GM18951 (cell line): ENCODE data around the gene CAPN13.

Experiments used
- POLR2A ChIP-seq: IDR thresholded peaks from 4 replicates; pipeline ENCODE4 v1.6.1; 2011; ENCODE audit warnings: mild to moderate bottlenecking; ENCODE audit not compliant: insufficient read length, insufficient read depth; ENCODE audit errors: extremely low read depth
- in situ Hi-C: fragments of 300-500 bp; cut with MboI; formaldehyde crosslinking; loops from one replicate; pipeline ENCODE4 v1.12.0; 2022; ENCODE audit warnings: low sequenced_read_pairs, mixed read lengths, inconsistent platforms; ENCODE audit not compliant: unreplicated experiment

CAPN13 gene

GRCh38 chr2:30778611-30779010, 28.6 kb downstream of the CAPN13 start:
- no peak for TF ChIP-seq POLR2A
- in situ Hi-C loops, result no loop called here

DNA sequence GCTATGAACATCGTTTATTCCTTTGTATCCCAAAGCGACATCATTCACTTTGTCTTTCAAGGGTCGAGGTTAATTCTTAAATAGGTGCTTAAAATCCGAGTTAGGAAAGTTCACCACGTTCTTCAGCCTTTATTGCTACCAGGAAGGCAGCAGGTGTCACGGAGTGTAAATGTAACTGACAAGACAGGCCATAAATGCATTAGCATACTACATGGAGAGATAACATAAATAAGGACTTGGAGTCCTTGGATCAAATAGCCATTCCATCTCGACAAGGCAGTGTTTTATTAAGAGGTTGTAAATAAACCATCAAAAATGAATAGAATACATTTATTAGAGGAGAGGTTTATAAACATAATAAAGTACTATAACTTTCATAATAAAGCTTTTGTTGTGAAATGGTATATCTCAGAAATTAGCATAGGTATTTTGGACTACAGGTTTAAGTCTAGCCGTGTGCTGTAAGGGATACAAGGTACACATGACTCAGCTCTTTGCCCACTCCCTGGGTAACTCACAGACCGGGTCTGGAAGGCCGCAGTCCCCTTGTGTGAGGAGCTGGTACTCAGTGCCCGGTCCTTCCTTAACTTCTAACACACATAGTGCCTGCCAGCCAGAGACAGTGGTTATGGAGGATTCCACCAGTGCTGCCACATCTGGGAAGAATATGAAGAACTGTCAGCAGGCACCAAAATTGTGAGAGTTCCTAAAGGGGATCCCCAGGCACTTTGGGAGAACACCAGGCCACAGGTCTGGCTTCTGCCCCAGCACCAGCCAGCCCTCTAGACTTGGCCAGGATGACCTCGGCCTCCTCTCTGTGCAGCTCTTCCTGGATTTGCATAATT, 29.4 kb downstream of the CAPN13 start:
- in situ Hi-C loops, result no loop called here
- TF ChIP-seq POLR2A, result no peak

DNA sequence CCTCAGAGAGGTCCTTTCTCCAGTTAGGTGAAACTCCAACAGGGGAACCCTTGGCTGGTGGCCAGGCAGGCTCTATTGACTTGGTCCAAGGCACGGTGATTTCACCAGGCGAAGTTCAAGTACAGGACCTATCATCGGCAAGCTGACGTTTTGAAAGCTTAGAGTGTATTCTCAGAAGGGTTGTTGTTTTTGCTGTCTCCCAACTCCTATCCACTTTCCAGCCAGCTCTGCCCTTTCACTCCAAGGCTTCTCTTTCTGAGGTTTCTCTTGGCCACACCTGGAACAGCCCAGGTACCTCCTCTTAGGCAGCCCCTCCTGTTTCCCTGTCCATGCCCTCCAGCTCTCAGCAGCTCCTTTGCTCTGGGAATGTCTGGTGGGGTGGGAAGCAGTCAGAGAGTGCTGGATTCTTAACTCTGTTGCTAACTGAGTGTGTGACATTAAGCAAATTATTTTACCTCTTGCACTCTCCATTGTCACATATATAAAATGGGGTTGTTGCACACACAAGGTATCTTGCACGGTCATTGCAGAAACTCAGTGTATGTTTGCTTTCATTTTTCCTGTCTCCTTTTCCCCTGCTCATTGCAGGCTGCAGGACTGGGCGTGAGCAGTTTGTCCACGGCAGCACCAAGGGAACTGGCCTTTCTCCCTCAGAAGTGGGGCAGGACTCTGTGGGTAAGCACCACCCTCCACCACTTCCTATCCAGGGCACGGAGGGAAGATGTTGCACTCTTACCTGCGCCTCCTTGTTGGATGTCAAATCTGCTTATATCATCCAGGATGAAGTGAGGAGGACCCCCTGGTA, 30.2 kb downstream of the CAPN13 start:
- no peak for TF ChIP-seq POLR2A
- in situ Hi-C loops, result no loop called here

- in situ Hi-C loops, result no loop called here
- no peak for TF ChIP-seq POLR2A
Measured at GRCh38 chr2:30775833-30776232, 31.4 kb downstream of the CAPN13 start.

DNA sequence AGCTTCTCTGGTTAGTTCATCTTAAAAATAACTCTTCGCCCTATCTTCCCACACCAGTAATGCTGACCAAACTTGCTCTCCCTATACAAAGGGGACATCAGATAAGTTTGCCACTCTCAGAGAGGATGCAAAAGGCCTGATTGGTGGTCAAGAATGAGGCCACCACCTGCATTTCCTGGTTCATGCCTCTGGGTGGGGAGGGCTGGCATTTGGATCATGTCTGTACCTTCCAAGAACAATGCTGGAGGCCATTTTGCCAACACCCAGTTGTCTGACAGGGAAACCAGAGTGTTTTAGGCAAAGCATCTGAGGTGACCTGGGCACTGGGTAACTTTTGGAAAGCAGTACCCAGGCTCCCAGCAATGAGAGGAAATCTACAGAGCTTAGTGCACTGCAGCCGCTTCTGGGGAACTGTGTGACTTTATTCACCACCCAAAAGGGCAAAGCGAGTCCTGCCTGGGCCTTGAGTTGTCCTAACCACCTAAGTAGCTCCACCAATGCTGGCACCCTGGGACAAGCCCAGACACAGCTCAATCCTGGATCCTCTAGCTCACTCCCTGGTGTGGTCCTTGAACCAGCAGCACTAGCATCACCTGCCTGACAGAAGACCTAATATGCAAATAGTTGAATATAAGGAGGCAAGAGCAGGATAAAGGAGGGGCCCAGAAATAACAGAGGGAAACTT, 35.1 kb downstream of the CAPN13 start:
- in situ Hi-C loops, result no loop called here
- no peak for TF ChIP-seq POLR2A

DNA sequence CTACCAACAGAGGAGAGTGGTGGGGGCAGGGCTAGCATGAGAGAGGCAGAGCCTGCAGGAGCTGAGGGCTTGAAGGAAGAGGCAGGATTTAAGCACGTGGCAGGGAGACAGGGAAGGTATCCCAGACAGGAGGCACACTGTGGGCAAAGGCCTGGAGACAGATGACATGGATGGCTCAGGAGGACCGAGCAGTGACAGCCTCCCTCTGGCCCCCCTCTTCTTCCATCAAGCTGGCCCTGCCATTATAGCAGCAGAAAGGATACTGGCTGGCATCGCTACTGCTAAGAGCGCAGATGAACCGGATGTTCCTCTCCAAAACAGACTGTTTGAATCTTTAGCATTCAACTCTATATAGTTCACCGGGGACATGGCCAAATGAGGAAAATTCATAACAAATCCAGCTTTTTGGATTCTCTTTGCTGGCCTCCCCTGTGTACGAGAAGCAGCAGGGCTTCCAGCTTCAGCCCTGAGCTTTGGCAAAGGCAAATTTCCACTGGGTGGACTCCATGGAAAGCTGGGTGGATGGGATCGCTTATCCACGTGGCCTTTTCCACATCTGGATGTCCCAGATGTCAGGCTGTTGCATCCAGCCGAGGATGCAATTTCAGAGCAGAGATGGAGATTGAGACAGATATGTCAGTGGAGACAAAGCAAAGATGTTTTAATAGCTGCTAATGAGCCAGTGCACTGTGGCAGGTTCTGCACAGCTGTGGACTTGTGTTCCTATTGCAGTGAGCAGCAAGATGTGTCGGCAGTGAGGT, 36.2 kb downstream of the CAPN13 start:
- in situ Hi-C loops, result no loop called here
- no peak for TF ChIP-seq POLR2A

GRCh38 chr2:30769891-30770462, 37.3 kb downstream of the CAPN13 start:
- TF ChIP-seq POLR2A, result no peak
- in situ Hi-C loops, result no loop called here

GRCh38 chr2:30769481-30769780, 37.8 kb downstream of the CAPN13 start:
- in situ Hi-C loops, result no loop called here
- no peak for TF ChIP-seq POLR2A

- no peak for TF ChIP-seq POLR2A
- in situ Hi-C loops, result no loop called here
Measured at GRCh38 chr2:30768708-30769480, 38.4 kb downstream of the CAPN13 start.

- in situ Hi-C loops, result no loop called here
Measured at GRCh38 chr2:30768036-30768686, 39.1 kb downstream of the CAPN13 start.

DNA sequence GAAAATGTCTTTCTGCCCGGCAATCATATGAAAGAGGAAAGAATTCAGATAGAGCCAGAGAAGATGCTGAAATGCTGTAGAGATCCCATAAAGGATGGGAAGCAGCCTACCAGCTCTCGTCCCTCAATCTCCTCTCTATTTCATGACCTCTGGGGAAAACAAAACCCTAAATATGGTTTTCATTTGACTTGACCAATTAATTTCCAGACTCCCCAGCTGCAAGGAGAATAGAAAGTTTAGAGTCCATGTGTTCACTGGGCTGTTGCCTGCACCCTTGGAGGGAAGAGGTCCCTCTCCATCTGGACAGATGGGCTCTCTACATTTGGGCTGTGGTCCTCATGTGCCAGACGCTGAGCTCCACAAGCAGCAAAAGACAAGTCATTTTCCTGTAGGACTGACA, 40.6 kb downstream of the CAPN13 start:
- in situ Hi-C loops, result no loop called here
- no peak for TF ChIP-seq POLR2A

More at GRCh38 chr2:30768036-30768686, 39.1 kb downstream of the CAPN13 start:
- TF ChIP-seq POLR2A, result no peak
